DOHH2 (cell line): ENCODE results near the gene EBP.

ENCODE experiments used
- EZH2phosphoT487 ChIP-seq: fragments of 200-600 bp; sonication (generic); IDR thresholded peaks from 2 replicates; pipeline ENCODE4 v1.6.1; 2017; ENCODE audit warnings: borderline replicate concordance, mild to moderate bottlenecking, antibody characterized with exemption, low read length, moderate library complexity, mixed read lengths
- TF ChIP-seq, protein P1 (sequence below): fragments of 200-600 bp; sonication (generic); IDR thresholded peaks from one replicate; pipeline ENCODE4 v1.5.1; 2014; ENCODE audit warnings: antibody characterized with exemption, mild to moderate bottlenecking, low read depth, low read length; ENCODE audit not compliant: poor library complexity, severe bottlenecking

DNA sequence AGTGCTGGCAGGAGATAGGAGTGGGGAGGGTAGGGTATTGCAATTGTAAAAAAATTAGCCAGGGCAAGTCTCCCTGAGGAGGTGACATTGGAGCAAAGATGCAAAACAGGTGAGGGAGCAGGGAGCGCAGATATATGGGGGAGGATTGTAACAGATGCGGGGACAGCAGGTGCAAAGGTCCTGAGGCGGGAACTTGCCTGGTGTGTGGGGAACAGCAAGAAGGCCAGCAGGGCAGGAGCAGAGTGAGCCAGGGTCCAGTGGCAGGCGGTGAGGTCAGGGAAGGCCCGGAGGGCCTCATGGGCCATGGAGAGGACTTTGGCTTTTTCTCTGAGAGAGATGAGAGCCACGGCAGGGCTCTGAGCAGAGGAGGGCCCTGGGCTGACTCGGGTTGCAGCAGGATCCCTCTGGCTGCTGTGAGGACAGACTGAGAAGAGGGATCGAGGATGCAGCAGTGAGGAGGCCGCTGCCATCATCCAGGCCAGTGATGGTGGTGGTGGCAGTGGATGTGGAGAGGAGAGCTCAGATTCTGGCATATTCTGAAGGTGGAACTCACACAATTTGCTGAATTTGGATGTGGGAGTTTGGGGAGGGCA, 6.6 kb upstream of the EBP start:
- TF ChIP-seq, protein P1, sequence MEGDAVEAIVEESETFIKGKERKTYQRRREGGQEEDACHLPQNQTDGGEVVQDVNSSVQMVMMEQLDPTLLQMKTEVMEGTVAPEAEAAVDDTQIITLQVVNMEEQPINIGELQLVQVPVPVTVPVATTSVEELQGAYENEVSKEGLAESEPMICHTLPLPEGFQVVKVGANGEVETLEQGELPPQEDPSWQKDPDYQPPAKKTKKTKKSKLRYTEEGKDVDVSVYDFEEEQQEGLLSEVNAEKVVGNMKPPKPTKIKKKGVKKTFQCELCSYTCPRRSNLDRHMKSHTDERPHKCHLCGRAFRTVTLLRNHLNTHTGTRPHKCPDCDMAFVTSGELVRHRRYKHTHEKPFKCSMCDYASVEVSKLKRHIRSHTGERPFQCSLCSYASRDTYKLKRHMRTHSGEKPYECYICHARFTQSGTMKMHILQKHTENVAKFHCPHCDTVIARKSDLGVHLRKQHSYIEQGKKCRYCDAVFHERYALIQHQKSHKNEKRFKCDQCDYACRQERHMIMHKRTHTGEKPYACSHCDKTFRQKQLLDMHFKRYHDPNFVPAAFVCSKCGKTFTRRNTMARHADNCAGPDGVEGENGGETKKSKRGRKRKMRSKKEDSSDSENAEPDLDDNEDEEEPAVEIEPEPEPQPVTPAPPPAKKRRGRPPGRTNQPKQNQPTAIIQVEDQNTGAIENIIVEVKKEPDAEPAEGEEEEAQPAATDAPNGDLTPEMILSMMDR, result no peak
- no peak for TF ChIP-seq EZH2phosphoT487
